HFF-Myc (cell line): ENCODE data around the gene PHLPP1.

Experiments used
- DNase-seq: peaks from one replicate; pipeline ENCODE4 v3.0.0-alpha.2; 2011; ENCODE audit warnings: low read depth; ENCODE audit errors: extremely low read depth
- H3K4me3 ChIP-seq: replicated peaks from 2 replicates; pipeline ENCODE4 v1.5.1; 2011; ENCODE audit warnings: low read depth, mild to moderate bottlenecking, control low read depth, low read length
- TF ChIP-seq, protein P1 (sequence below): IDR thresholded peaks from 2 replicates; pipeline ENCODE4 v1.5.1; 2012; ENCODE audit warnings: mild to moderate bottlenecking, low read depth, low read length, control low read depth; ENCODE audit errors: missing control alignments

Gene PHLPP1

DNA sequence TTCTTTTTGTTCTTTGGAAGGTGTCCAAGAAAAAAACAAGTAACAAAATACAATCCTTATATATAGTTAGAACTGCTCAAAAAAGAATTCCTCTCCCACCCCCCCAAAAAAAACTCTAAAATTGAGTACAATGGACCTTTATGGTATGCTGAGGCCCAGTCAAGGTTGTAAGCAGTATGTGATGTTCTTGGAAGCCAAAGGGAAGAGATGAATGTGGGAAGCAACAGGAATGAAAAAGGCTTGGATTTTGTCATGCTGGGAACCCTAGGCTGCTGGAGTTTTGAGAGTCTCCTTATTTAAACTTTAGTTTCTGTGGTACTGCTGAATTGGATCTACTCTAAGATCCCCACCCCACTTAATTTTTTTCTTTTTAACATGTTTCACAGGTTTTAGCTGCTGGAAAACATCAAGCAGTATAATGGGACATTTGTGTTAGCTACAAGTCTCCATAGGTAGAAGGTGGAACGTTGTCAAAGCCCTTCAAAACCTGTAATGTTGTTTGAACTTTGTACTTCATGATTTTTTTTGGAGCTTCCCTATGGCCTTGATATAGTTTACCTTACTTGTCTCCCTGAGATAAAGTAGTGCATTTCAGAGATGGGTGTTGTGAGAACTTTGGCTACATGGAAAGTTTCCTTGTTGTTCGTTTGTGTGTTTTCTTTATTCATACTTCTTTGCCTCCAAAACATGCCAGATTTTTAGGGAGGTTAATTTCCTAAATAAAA lies 57.7 kb downstream of the PHLPP1 start:
- no peak overlapping the region for H3K4me3 ChIP-seq
- DNase-seq, result no peak
- TF ChIP-seq, protein P1, sequence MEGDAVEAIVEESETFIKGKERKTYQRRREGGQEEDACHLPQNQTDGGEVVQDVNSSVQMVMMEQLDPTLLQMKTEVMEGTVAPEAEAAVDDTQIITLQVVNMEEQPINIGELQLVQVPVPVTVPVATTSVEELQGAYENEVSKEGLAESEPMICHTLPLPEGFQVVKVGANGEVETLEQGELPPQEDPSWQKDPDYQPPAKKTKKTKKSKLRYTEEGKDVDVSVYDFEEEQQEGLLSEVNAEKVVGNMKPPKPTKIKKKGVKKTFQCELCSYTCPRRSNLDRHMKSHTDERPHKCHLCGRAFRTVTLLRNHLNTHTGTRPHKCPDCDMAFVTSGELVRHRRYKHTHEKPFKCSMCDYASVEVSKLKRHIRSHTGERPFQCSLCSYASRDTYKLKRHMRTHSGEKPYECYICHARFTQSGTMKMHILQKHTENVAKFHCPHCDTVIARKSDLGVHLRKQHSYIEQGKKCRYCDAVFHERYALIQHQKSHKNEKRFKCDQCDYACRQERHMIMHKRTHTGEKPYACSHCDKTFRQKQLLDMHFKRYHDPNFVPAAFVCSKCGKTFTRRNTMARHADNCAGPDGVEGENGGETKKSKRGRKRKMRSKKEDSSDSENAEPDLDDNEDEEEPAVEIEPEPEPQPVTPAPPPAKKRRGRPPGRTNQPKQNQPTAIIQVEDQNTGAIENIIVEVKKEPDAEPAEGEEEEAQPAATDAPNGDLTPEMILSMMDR, result no peak

DNA sequence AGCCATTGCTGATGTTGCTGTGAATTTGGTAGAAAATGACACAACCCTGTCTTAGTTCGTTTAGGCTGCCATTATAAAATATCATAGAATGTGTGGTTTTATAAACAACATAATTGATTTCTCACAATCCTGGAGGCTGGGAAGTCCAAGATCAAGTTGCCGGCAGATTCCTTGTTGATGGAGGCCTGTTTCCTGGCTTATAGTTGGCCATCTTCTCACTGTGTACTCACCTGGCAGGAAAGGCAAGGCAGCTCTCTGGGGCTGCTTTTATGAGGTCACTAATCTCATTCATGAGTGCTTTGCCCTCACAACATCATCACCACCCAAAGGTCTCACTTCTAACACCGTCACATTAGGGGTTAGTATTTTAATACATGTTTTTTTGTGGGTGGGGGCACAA lies 58.4 kb downstream of the PHLPP1 start:
- no peak overlapping the region for H3K4me3 ChIP-seq
- DNase-seq, result no peak
- TF ChIP-seq, protein P1, result no peak

DNA sequence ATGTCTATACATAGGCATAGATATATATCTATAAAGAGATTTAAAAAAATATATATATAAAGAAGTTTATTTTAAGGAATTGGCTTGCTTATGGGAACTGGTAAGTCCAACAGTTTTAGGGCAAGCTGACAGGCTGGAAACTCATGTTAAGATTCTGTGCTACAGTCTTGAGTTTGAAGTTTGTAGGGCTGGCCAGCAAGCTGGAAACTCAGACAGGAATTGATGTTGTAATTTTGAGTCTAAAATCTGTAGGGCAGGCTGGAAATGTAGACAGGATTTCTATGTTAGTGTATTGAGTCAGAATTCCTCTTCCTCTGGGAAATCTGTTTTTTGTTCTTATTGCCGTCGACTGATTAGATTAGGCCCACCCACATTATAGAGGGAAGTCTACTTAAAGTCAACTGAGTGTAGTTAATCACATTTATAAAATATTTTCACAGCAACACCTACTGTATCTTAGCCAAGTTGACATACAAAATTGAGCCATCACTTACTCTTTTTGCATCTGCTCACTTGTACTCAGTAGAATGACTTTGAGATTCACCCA lies 60.8 kb downstream of the PHLPP1 start:
- H3K4me3 ChIP-seq, result no peak overlapping the region
- DNase-seq, result no peak
- TF ChIP-seq, protein P1, result no peak

DNA sequence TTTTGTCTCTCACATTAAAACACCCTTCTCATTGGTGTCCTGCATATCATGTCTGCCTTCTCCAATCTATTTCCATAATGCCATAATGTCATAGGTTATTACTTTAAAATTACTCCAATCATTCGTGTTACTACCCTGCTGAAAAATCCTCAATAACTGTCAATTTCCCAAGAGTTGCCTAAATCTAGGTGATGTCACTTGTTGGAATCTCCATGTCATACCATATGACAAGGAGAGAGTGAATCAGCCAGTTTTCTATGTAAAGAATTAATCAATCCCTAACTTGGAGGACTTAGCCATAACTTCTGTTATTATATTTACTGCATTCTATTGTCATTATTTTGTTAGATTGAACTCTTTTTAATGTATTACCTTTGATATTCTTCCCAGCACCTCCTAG lies 62.5 kb downstream of the PHLPP1 start:
- H3K4me3 ChIP-seq, result no peak overlapping the region

DNA sequence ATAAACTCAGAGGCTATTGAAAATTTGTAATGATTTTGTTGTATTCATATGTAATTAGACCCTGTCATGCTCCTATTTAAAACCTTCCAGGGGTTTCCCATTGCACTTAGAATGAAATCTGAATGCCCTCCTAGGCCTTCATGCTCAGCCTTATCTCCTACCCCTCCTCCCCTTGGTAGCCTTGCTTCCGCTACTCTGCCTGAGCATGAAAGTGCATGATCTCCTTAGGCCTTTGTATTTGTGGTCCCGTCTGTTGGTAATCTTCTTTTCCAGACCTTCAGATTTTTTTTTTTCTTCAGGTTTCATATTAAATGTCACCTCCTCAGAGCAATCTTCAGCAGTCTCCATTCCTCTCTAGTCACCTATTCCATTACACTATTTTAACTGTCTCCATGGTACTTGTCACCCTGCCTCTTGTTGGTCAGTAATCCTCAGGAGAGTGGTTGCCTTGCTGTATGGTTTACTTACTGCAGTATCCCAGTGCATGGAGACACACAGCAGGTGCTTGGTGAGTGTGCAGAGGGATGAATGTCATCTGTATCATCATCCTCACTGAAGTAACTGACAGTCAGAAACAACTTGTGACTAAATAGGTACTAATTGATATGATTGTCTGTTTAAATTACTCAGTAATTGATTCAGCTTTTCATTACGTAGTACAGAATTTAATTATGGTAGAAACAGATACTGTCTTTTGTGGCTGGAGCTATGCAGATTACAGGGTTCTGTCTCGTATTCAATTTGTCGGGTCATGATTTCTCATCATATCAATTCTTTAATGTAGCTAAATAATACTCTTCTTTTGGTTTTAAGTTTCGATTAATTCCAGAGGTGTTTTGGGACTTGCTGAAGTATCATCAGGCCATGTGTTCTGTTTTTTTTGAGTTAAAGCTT lies 63.9 kb downstream of the PHLPP1 start:
- H3K4me3 ChIP-seq, result no peak overlapping the region
- DNase-seq, result no peak
- TF ChIP-seq, protein P1, result no peak

More for the DNA sequence above, 62.5 kb downstream of the PHLPP1 start:
- TF ChIP-seq, protein P1, result no peak
- no peak for DNase-seq

DNA sequence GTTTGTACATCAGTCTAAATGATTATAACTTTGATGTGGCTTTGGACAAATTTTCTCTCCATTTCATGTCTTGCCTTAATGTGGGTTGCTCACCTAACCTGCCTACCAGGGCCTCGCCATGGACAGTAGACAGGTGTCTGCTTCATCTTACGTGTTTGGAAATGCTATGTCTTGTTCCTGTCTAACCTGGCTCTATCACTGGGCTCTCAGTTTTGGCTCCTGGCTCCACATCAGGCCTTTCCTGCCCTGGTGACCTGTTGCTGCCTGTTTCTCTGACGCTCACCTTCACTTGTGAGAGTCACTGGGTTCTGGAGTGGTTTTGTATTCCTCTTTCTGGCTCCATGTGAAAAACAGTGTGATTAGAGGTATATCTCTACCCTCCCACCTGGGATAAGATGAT lies 65.9 kb downstream of the PHLPP1 start:
- no peak overlapping the region for H3K4me3 ChIP-seq
- DNase-seq, result no peak
- TF ChIP-seq, protein P1, result no peak
